Brain pericyte (primary cell): ENCODE data around the gene USP6.
"Not testable (repeated sequence)": the region's sequence is repeated elsewhere in the genome, so short reads cannot be mapped to it uniquely, and the experiment has no call there.

Experiments
- DNase-seq: peaks from one replicate; pipeline ENCODE4 v3.0.0-alpha.2; 2012; ENCODE audit warnings: low read depth, low spot score

USP6 gene

DNA sequence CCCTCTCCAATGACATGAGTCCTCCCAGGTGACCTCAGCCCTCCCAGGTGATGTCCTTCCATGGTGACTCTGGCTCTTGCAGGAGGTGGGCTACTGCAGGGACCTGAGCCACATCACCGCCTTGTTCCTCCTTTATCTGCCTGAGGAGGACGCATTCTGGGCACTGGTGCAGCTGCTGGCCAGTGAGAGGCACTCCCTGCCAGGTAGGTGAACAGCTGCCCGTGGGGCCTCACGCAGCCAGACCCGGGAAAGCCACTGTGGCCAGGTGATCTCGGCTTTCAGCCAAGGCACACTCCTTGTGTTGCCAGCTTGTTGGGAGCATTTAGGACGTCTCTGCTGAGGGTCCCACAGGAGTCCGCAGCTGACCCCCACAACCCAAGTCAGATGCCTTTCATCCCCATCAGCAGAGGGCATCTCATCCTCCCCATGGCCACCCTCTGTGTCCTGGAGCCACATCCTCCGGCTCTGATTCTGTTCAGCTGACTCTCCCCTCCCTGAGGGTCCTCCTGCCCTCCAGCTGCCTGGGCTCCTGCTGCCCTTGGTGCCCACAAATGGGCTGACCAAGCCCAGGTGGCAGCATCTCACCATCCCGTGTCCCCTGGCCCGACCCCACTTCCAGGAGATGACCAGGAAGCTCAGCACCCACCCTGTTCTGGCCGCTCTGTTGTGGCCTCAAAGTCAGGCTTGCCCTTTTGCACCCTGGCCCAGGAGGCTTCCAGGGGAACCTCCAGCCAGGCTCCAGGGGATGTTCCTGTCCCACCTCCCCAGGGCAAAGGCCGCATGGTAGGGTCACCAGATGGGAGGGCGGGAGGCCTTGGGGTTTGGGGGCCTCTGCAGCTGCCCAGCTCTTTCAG is 20.1 kb downstream of the USP6 start:
- DNase-seq: no peak

DNA sequence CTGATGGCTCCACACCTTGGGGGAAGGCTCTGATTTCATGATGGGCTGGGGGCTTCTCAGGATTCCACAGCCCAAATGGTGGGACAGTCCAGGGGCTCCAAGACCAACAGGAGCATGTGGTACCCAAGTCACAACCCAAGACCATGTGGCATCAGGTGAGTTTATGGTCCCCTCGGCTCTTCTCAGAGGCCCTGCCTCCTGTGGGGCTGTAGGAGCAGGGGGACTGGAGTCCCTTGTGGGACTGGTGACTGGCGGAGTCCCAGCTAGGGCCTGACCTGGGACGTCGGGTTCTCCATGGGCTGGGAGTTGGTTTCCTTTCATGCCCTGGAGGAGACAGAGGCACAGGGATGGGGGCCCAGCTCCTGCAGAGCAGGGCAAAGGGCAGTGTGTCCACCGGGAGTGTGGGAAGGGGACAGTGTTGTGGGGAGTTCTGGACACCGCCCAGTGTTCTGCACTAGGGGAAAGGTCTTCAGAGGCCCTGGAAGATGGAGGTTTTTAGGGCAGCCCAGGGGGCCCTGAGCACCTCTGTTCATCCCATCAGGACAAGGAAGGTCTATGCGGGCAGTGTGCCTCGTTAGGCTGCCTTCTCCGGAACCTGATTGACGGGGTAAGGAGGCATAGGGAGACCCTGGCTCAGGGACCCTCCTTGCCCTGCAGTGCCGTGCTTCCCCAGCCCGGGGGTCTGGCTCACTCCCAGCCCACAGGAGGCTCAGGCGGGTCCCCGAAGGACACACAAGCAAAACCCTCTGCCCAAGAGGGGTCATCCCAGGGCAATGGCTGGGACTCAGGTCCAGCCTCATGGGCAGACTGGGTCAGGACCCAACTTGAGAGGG is 21.0 kb downstream of the USP6 start:
- not testable (repeated sequence) for DNase-seq

DNA sequence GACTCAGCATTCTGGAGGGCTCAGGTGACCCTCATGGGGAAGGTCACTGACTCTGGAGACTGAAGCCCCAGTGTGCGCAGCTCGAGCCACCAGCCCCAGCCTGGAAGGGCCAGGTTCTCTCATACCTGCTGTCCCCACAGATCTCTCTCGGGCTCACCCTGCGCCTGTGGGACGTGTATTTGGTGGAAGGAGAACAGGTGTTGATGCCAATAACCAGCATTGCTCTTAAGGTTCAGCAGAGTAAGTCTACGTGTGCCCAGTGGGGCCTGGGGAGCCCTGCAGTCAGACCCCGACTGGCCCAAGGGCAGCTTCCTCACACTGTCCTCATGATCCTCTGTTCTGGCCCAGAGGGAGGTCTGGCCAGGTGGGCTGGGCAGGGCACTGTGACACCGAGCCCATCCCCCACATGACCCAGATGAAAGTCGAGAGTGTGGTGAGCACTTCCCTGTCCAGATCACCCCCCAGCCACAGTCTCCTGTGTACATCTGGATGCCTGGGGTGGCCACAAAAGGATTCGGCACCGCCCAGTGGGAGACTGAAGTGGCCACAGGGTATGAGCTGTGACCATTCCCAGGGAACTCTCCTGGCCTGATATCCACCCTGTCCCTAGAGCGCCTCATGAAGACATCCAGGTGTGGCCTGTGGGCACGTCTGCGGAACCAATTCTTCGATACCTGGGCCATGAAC is 21.8 kb downstream of the USP6 start:
- not testable (repeated sequence) for DNase-seq

DNA sequence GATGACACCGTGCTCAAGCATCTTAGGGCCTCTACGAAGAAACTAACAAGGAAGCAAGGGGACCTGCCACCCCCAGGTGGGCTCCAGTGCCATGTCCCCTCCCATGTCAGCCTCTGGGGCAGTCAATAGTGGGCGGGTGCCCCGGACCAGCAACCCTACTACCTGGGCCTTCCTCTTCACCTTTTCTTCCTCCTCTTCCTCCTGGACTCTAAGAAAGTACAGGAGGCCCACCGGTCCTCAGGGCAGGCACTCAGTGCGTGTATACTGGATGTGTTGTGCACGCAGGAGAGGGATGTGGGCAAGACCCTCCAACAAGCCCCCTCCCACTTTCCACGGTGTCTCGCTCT is 22.3 kb downstream of the USP6 start:
- DNase-seq: not testable (repeated sequence)

DNA sequence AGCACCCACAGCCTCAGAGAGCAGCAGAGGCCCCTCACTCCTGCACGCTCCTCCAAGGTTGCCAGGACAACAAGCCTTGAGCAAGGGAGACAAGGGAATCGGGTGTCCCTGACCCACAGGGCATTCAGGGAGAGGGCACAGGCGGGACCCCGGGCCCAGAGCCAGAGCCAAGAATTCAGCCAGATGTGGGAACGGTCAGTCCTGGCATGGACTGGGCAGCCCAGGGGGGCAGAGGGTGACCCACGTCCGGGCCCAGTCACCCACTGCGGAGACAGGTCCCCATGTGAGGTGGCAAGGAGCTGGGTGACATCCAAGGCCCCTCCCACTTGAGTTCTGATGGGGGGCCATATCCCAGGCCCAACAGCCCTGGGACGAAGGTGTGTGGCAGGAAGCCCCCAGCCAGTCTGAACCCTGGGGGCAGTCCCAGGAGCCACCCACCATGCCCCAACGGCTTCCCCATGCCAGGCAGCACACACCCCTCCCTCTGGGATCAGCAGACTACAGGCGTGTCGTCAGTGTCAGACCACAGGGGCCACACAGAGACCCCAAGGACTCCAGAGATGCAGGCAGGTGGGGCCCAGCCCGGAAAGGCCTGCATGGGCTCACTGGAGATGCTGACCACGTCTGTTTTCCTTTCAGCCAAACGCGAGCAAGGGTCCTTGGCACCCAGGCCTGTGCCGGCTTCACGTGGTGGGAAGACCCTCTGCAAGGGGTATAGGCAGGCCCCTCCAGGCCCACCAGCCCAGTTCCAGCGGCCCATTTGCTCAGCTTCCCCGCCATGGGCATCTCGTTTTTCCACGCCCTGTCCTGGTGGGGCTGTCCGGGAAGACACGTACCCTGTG is 23.0 kb downstream of the USP6 start:
- no peak for DNase-seq

DNA sequence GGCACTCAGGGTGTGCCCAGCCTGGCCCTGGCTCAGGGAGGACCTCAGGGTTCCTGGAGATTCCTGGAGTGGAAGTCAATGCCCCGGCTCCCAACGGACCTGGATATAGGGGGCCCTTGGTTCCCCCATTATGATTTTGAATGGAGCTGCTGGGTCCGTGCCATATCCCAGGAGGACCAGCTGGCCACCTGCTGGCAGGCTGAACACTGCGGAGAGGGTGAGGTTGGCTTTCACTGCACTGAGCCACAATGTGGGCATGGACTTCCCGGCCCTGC is 23.6 kb downstream of the USP6 start:
- no peak for DNase-seq

DNA sequence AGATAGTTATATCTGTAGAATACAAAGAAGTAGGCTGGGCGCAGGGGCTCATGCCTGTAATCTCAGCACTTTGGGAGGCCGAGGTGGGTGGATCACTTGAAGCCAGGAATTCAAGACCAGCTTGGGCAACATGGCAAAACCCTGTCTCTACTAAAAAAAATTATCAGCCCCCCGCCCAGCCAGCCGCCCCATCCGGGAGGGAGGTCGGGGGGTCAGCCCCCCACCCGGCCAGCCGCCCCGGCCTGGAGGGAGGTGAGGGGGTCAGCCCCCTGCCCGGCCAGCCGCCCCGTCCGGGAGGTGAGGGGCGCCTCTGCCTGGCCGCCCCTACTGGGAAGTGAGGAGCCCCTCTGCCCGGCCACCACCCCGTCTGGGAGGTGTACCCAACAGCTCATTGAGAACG is 27.0 kb downstream of the USP6 start:
- not testable (repeated sequence) for DNase-seq

DNA sequence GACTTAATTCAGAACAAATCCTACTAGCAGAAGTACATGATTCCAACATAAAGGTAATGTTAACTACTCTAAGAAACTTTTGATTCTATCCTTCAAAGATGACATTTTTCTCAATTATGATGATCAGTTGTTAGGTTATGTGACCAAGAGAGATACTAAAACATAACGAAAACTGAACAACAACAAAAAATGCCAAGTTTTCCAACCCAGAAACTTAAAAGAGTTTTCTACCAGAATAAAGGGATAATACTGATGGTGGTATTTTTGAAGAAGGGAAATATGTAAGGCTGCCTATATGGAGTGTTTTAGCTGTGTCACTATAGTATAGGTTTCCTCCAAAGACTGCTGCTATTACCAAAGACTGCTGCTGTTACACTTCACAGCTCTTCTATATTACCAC is 30.3 kb downstream of the USP6 start:
- DNase-seq: not testable (repeated sequence)

DNA sequence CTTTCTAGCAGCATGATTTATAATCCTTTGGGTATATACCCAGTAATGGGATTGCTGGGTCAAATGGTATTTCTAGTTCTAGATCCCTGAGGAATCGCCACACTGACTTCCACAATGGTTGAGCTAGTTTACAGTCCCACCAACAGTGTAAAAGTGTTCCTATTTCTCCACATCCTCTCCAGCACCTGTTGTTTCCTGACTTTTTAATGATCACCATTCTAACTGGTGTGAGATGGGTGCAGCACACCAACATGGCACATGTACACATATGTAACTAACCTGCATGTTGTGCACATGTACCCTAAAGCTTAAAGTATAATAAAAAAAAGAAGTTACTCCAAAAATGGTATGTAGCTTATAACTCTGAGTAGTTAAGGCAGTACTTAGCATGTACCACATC is 44.9 kb downstream of the USP6 start:
- not testable (repeated sequence) for DNase-seq

DNA sequence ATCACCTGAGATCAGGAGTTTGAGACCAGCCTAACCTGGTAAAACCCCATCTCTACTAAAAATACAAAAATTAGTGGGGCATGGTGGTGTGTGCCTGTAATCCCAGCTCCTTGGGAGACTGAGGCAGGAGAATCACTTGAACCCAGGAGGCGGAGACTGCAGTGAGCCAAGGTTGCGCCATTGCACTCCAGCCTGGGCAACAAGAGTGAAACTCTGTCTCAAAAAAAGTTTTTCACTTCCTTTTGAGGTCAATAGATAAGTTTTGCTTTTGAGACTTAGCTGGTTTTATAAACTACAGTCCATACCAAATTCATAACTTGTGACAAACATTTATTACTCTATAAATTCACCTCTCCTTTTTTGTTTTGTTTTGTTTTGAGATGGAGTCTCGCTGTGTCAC is 46.0 kb downstream of the USP6 start:
- not testable (repeated sequence) for DNase-seq

DNA sequence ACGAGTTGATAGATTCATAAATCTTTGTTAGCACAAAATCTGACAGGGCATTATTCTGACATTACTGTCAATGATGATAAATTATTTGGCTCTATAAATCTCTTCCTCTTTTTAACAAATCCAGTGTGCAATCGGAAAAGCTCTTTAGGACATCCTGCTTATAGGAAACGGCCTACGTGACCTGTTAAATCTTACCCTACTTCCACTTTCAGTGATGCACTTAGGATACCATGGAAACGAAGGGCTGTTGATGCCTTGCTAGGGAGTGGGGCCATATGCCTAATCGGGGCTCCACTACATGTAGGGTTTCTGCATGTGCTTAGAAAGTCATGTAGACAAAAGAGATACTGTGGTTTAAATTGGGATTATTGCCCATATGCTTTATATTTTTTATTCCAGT is 48.6 kb downstream of the USP6 start:
- DNase-seq: no peak

DNA sequence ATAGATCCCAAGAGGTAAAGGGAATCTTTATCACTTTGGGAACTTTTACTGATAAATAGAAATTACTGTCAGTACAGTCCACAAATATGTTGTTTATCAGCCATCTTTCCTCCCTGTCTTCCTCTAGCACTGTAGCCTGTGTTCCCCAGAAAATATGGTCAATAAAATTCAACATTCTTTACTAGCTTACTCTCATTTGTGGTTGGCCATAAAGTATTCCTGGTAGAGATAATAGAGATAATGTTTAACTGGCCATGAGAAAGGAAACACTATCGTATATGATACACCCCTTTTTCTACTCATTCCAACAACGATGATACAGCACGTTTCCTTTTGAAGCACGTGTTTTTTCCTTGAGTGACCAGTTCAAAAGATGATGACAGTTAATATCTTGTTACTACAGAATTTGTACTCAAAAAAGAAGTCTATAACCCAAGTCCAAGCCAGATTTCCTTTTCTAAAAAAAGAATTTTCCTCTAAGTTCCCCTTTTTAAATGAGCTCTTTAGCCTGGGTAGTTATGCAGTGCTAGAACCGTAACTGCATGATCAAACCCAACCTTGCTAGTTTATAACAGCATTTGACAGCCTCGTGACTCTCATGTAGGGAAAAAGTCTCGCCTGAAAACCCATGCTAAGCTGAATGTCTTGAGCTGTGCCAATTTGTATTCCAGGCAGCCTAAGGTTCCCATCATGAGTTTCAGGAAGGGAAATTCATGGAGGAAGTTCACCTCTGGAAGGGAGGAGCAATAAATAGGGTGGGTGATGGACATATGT is 50.1 kb downstream of the USP6 start:
- not testable (repeated sequence) for DNase-seq

DNA sequence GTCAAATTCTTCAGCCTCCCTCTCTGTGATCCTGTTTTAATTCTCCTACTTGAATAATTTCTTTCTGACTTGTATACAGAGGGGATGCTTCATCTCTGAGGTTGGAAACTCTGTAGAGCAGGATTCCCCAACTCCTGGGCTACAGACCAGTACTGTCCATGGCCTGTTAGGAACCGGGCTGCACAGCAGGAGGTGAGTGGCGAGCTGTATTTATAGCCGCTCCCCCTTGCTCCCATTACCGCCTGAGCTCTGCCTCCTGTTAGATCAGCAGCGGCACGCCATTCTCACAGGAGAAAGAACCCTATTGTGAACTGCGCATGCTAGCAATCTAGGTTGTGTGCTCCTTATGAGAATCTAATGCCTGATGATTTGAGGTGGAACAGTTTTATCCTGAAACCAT is 59.2 kb downstream of the USP6 start:
- not testable (repeated sequence) for DNase-seq

DNA sequence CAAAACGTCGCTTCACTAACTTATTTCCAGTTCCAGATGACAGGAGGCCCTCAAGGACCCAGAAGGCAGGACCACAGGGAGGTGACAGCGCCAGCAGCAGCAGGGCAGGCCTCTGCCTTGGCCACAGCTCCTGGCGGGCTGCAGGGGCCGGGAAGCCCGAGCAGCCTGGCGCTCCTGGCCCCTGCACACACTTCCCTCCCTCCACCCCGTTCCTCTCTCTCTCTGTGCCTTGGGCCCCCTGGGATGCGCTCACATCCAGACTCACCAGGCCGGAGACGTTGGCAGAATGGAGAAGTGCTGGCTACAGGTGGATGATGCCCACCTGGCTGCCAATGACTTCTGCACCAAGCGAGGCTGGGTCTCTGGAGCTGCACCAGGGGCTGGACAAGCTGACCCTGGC is 63.2 kb downstream of the USP6 start:
- no peak for DNase-seq

DNA sequence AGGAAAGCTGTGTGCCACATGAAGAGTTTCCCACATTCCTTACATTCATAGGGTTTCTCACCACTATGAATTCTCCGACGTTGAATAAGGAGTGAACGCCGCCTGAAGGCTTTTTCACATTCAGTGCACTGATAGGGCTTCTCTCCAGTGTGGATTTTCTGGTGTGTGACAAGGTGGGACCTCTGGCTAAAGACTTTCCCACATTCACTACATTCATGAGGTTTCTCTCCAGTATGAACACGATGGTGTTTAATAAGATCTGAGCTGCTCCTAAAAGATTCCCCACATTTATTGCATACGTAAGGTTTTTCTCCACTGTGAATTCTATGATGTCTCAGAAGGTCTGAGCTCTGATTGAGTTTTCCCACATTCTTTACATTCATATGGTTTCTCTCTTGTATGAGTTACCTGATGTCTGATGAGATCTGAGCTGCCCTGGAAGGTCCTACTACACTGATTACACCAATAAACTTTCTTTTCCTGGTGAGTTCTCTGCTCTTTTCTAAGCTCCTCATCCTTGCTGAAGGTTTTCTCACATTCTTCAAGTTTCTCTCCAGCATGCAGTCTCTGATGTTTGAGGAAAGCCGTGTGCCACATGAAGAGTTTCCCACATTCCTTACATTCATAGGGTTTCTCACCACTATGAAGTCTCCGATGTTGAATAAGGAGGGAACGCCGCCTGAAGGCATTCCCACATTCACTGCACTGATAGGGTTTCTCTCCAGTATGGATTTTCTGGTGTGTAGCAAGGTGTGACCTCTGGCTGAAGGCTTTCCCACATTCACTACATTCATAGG is 65.9 kb downstream of the USP6 start:
- no peak for DNase-seq

DNA sequence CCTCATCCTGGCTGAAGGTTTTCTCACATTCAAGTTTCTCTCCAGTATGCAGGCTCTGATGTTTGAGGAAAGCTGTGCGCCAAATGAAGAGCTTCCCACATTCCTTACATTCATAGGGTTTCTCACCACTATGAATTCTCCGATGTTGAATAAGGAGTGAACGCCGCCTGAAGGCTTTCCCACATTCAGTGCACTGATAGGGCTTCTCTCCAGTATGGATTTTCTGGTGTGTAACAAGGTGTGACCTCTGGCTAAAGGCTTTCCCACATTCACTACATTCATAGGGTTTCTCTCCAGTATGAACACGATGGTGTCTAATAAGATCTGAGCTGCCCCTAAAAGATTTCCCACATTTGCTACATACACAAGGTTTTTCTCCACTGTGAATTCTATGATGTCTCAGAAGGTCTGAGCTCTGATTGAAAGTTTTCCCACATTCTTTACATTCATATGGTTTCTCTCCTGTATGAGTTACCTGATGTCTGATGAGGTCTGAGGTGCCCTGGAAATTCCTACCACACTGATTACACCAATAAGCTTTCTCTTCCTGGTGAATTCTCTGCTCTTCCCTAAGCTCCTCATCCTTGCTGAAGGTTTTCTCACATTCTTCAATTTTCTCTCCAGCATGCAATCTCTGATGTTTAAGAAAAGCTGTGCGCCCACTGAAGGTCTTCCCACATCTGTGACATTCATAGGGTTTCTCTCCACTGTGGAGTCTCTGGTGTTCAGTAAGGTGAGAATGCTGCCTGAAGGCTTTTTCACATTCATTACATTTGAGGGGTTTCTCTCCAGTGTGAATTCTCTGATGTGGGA is 67.0 kb downstream of the USP6 start:
- no peak for DNase-seq

DNA sequence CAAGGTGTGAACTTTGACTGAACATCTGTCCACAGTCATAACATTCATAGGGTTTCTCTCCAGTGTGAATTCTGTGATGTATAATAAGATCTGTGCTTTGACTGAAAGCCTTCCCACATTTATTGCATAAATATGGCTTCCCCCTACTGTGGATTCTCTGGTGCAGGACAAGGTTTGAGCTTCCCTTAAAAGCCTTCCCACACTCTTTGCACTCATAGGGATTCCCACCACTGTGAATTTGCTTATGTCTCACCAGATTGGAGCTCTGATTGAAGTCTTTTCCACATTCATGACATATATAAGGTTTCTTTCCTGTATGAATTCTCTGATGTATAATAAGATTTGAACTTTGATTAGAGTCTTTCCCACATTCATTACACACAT is 67.6 kb downstream of the USP6 start:
- no peak for DNase-seq

DNA sequence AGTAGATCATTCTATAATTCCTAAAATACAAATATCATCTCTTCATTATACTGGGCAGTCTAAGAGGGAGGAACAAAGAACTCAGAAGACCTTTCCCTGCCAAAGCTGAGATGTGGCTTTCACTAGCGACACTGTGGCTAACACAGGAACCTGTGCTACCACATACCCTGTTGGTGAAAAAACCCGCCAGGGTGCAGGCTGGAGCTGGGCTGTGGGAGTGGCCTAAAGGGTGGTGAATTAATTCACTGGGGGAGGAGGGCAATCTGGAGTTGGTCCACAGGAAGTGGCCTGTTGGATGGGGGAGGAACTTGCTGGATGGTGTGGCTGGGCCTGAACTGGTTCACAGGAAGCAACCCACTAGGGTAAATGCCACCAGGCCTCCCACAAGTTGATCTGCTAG is 68.5 kb downstream of the USP6 start:
- DNase-seq: no peak
